CD1c-positive myeloid dendritic cell (primary cell): ENCODE data around the gene ACP7.
"Not testable (repeated sequence)": the region's sequence is repeated elsewhere in the genome, so short reads cannot be mapped to it uniquely, and the experiment has no call there.

Experiments used
- DNase-seq: peaks from one replicate; pipeline ENCODE4 v3.0.0-alpha.2; 2016; ENCODE audit errors: extremely low spot score

ACP7 gene

GRCh38 chr19:39131255-39131755 is 47.1 kb downstream of the ACP7 start:
- no peak for DNase-seq

GRCh38 chr19:39132344-39132969 is 48.3 kb downstream of the ACP7 start:
- DNase-seq = no peak

GRCh38 chr19:39133431-39134270 is 49.5 kb downstream of the ACP7 start:
- DNase-seq = peak; percentile 60

GRCh38 chr19:39135701-39136100 is 51.5 kb downstream of the ACP7 start:
- no peak for DNase-seq

- DNase-seq = no peak
Observed at GRCh38 chr19:39136225-39136940, 52.2 kb downstream of the ACP7 start.

GRCh38 chr19:39137131-39137530 is 53.0 kb downstream of the ACP7 start:
- no peak for DNase-seq

GRCh38 chr19:39138221-39139211 is 54.3 kb downstream of the ACP7 start:
- DNase-seq = no peak

- no peak for DNase-seq
Observed at GRCh38 chr19:39139305-39139874, 55.2 kb downstream of the ACP7 start.

- no peak for DNase-seq
Observed at GRCh38 chr19:39139971-39140453, 55.8 kb downstream of the ACP7 start.

- no peak for DNase-seq
Observed at GRCh38 chr19:39140594-39140993, 56.4 kb downstream of the ACP7 start.

GRCh38 chr19:39141929-39142328 is 57.8 kb downstream of the ACP7 start:
- no peak for DNase-seq

GRCh38 chr19:39142630-39143029 is 58.5 kb downstream of the ACP7 start:
- peak; percentile 49 for DNase-seq

GRCh38 chr19:39143757-39144289 is 59.7 kb downstream of the ACP7 start:
- not testable (repeated sequence) for DNase-seq

- DNase-seq = no peak
Observed at GRCh38 chr19:39144290-39145071, 60.3 kb downstream of the ACP7 start.

GRCh38 chr19:39145180-39145953 is 61.2 kb downstream of the ACP7 start:
- DNase-seq = no peak

- DNase-seq = no peak
Observed at GRCh38 chr19:39146091-39146490, 61.9 kb downstream of the ACP7 start.

GRCh38 chr19:39146686-39147450 is 62.7 kb downstream of the ACP7 start:
- DNase-seq = no peak

- no peak for DNase-seq
Observed at GRCh38 chr19:39147480-39147879, 63.3 kb downstream of the ACP7 start.
